ENCODE results near the gene PROCA1.

DNA sequence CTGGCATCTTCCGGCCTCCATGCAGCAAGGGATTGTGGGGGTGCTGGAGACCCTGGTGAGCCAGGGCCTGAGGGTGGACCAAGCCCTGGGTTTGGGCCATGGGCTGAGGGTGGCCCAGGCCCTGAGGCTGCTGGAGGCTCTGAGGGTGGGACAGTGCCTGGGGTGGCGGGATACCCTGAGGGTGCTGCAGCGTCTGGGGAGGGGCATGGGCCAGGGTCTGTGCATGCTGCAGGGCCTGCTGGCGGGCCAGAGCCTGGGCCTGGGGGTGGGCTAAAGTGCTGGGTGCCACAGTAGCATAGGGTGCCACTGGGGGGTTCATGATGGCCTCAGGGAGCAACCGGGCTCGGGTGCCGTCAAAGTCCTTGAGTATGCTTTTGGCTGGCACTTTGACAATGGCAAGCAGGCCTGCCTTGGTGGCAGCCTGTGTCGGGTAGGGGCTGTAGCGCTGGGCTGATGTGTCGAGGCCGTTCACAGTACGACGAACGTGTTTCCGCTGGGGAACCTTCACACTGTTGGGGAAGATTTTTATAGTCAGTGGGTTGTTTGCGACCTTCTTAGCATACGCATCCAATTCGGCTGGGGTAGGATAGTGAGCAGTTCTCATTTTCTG is 47.7 kb upstream of the PROCA1 start:
- TF ChIP-seq, protein P1, sequence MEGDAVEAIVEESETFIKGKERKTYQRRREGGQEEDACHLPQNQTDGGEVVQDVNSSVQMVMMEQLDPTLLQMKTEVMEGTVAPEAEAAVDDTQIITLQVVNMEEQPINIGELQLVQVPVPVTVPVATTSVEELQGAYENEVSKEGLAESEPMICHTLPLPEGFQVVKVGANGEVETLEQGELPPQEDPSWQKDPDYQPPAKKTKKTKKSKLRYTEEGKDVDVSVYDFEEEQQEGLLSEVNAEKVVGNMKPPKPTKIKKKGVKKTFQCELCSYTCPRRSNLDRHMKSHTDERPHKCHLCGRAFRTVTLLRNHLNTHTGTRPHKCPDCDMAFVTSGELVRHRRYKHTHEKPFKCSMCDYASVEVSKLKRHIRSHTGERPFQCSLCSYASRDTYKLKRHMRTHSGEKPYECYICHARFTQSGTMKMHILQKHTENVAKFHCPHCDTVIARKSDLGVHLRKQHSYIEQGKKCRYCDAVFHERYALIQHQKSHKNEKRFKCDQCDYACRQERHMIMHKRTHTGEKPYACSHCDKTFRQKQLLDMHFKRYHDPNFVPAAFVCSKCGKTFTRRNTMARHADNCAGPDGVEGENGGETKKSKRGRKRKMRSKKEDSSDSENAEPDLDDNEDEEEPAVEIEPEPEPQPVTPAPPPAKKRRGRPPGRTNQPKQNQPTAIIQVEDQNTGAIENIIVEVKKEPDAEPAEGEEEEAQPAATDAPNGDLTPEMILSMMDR (IDR thresholded peaks at IDR 0.05; ENCODE audit: control extremely low read depth in 1 of 3, insufficient read depth in 1 of 3, low read depth in 1 of 3, low read length in 3 of 3), result no peak
- no peak for TF ChIP-seq POLR2A (IDR thresholded peaks at IDR 0.05; ENCODE audit: control extremely low read depth in 1 of 2, low read depth in 2 of 2, low read length in 2 of 2)
- no peak for TF ChIP-seq RBBP5 (IDR thresholded peaks at IDR 0.05; ENCODE audit: borderline replicate concordance, low read depth, low read length)
- TF ChIP-seq TEAD4 (IDR thresholded peaks at IDR 0.05; ENCODE audit: low read depth, low read length), result no peak
- no peak for TF ChIP-seq POLR2AphosphoS5 (IDR thresholded peaks at IDR 0.05; ENCODE audit: low read depth, low read length)
- no peak for TF ChIP-seq CBX5 (IDR thresholded peaks at IDR 0.05; ENCODE audit: low read depth, low read length)
- TF ChIP-seq EZH2 (IDR thresholded peaks at IDR 0.05; ENCODE audit: low read depth, low read length, severe bottlenecking), result no peak
- no peak for TF ChIP-seq RNF2 (IDR thresholded peaks at IDR 0.05; ENCODE audit: borderline replicate concordance, low read depth, low read length, missing control alignments, poor library complexity, severe bottlenecking)
- no peak for TF ChIP-seq MAFK (IDR thresholded peaks at IDR 0.05; ENCODE audit: low read depth, low read length)
- no peak for TF ChIP-seq HDAC6 (IDR thresholded peaks at IDR 0.05; ENCODE audit: low read depth, low read length)
- no peak for TF ChIP-seq CBX8 (IDR thresholded peaks at IDR 0.05; ENCODE audit: borderline replicate concordance, low read depth, low read length)
- TF ChIP-seq SIX5 (IDR thresholded peaks at IDR 0.05; ENCODE audit: low read depth, low read length), result no peak
